ENCODE results near the gene EIF4G3.
"Not testable (repeated sequence)": the region's sequence is repeated elsewhere in the genome, so short reads cannot be mapped to it uniquely, and the experiment has no call there.

Gene EIF4G3

DNA sequence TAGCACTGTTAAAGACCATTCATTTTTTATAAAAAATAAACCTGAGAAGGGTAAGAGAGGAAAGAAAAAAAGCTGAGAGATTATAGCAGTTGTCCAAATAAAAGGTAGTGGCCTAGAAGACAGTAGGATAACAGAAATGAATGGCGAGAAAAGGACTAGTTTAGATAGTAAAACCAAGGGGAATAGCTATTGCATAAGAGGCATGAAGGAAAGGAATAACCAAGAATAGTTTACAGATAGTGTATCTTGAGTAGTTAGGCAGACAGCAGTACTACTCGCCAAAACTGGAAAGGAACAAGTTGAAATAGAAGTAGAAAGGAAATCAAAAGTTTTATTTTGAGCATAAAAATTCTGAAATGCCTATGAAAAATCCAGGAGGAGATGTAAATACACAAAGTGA is 70.5 kb downstream of the EIF4G3 start:
- DNase-seq (ENCODE audit: low spot score): no peak

DNA sequence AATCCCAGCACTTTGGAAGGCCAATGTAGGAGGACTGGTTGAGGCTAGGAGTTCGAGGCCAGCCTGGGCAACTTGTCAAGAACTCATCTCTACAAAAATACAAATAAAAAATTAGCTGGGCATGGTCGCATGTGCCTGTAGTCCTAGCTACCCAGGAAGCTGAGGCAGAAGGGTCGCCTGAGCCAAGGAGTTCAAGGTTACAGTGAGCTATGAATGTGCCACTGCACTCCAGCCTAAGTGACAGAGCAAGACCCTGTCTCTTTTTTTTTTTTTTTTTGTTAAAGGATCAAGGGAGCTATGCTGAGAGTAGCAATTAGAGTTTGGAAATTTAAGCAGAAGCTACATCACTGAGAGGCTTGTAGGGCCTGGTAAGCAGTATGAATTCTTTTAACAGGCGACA is 70.9 kb downstream of the EIF4G3 start:
- no peak for DNase-seq (ENCODE audit: low spot score)

DNA sequence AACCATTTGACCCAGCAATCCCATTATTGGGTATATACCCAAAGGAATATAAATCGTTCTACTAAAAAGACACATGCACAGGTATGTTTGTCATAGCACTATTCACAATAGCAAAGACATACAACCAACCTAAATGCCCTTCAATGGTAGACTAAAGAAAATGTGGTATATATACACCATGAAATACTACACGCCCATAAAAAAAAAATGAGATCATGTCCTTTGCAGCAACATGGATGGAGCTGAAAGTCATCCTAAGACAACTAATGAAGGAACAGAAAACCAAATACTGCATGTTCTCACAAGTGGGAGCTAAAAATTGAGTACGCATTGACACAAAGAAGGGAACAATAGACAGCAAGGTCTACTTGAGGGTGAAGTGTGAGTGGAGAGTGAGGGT is 72.0 kb downstream of the EIF4G3 start:
- no peak for DNase-seq (ENCODE audit: low spot score)

DNA sequence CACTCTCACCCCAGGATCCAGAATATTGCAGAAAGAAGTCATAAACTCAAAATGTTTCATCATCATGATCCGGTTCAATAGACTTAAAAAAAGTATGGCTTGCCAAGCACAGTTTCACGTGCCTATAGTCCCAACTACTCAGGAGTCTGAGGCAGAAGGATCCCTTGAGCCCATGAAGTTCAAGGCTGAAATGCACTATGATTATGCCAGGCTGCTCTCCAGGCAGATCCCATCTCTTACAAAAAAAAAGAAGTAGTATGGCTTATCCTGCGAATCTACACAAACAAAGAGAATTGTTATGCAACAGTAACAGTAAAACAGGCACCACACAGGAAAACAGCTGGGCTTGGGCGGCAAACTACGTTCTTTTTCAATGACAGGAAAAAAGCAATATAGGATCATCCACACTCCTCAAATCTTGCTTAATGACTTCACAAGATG is 76.2 kb downstream of the EIF4G3 start:
- no peak for DNase-seq (ENCODE audit: low spot score)

DNA sequence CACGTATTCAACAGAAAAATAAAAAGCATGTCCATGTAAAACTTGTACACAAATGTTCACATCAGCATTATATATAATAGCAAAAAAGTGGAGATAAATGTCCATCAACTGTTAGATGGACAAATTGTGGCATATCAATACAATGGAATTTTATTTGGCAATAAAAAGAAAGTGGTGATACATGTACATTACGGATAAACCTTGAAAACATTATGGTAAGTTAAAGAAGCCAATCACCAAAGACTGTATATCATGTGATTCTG is 76.9 kb downstream of the EIF4G3 start:
- DNase-seq (ENCODE audit: low spot score): no peak

DNA sequence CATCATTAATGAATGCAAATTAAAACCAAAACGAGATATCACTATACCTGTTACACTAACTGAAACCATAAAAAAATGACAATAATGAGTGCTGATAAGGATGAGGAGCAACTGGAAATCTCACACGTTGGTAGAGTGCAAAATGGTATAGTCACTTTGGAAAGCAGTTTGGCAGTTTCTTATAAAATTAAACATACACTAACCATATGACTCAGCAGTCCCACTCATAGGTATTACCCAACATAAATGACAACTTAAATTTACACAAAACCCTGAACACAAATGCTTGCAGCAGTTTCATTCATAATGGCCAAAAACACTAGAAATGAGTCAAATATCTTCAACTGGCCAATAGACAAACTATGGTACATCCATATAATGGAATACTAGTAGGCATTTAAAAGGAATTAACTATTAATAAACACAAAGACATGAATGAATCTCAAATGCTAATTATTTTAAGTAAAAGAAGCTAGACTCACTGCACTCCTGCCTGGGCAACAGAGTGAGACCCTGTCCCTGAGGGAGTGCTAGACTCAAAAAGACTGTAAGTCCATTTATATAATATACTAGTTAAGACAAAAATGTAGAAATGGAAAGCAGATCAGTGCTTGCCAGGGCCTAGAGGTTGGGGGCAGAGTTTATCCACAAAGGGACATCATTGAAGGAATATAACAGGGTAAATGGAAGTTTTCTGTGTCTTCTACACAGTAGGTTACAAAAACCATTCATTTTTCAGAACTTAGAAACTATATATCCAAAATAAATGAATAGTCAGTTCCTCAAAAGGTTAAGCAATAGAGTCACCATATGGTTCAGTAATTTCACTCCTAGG is 77.4 kb downstream of the EIF4G3 start:
- DNase-seq (ENCODE audit: low spot score): no peak

DNA sequence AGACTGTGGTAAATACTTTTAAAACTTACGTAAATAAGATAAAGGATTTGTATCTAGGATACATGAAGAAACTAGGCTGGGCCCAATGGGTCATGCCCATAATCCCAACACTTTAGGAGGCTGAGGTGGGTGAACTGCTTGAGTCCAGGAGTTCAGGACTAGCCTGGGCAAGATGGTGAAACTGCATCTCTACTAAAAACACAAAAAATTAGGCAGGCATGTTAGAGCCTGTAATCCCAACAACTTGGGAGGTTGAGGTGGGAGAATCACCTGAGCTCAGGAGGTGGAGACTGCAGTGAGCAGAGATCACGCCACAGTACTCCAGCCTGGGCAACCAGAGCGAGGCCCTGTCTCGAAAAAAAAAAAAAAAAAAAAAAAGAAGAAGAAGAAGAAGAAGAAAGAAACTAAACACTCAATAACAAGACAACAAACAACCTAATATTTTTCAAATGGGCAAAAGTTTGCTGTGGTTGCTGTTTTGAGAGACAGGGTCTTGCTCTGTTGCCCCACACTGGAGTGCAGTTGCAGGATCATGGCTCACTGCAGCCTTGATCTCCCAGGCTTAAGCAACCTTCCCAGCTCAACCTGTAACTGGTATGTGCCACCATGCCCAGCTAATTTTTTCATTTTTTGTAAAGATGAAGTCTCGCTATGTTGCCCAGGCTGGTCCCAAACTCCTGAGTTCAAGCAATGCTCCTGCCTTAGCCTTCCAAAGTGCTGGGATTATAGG is 78.3 kb downstream of the EIF4G3 start:
- DNase-seq (ENCODE audit: low spot score): no peak

DNA sequence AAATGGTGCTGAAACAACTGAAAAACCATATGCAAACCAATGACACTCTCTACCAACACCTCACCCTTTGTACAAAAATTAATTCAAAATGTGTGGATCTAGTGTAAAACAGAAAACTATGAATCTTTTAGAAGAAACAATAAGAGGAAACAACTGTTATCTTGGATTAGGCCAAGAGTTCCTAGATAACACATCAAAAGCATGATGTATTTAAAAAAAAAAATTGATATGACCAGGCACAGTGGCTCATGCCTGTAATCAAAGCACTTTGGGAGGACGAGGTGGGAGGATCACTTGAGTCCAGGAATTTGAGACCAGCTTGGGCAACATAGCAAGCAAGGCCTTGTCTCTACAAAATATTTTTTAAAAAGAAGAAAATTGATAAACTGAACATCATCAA is 79.0 kb downstream of the EIF4G3 start:
- no peak for DNase-seq (ENCODE audit: low spot score)

DNA sequence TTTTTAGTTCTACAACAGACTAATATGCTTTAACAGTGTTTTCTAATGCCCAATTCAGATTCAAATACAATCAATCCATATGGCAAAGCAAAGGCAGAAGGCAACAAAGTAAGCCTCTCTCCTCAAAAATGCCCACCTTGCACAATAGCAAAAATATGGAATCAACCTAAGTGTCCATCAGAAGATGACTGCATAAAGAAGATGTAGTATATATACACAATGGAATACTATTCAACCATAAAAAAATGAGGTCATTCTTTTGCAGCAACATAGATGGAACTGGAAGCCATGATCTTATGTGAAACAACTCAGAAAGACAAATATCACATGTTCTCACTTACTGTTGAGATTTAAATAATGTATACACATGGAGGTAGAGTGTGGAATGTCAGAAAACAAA is 80.7 kb downstream of the EIF4G3 start:
- no peak for DNase-seq (ENCODE audit: low spot score)

DNA sequence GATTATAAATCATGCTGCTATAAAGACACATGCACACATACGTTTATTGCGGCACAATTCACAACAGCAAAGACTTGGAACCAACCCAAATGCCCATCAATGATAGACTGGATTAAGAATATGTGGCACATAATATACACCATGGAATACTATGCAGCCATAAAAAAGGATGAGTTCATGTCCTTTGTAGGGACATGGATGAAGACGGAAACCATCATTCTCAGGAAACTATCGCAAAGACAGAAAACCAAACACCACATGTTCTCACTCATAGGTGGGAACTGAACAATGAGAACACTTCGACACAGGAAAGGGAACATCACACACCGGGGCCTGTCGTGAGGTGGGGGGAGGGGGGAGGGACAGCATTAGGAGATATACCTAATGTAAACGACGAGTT is 82.4 kb downstream of the EIF4G3 start:
- DNase-seq (ENCODE audit: low spot score): not testable (repeated sequence)

DNA sequence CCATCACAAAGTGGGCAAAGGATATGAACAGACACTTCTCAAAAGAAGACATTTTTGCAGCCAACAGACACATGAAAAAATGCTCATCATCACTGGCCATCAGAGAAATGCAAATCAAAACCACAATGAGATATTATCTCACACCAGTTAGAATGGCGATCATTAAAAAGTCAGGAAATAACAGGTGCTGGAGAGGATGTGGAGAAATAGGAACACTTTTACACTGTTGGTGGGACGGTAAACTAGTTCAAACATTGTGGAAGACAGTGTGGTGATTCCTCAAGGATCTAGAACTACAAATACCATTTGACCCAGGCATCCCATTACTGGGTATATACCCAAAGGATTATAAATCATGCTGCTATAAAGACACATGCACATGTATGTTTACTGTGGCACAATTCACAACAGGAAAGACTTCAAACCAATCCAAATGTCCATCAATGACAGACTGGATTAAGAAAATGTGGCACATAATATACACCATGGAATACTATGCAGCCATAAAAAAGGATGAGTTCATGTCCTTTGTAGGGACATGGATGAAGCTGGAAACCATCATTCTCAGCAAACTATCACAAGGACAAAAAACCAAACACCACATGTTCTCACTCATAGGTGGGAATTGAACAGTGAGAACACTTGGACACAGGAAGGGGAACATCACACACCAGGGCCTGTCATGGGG is 83.3 kb downstream of the EIF4G3 start:
- DNase-seq (ENCODE audit: low spot score): not testable (repeated sequence)

DNA sequence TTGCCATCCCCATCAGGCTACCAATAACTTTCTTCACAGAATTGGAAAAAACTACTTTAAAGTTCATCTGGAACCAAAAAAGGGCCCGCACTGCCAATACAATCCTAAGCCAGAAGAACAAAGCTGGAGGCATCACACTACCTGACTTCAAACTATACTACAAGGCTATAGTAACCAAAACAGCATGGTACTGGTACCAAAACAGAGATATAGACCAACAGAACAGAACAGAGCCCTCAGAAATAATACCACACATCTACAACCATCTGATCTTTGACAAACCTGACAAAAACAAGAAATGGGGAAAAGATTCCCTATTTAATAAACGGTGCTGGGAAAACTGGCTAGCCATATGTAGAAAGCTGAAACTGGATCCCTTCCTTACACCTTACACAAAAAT is 84.2 kb downstream of the EIF4G3 start:
- DNase-seq (ENCODE audit: low spot score): not testable (repeated sequence)

DNA sequence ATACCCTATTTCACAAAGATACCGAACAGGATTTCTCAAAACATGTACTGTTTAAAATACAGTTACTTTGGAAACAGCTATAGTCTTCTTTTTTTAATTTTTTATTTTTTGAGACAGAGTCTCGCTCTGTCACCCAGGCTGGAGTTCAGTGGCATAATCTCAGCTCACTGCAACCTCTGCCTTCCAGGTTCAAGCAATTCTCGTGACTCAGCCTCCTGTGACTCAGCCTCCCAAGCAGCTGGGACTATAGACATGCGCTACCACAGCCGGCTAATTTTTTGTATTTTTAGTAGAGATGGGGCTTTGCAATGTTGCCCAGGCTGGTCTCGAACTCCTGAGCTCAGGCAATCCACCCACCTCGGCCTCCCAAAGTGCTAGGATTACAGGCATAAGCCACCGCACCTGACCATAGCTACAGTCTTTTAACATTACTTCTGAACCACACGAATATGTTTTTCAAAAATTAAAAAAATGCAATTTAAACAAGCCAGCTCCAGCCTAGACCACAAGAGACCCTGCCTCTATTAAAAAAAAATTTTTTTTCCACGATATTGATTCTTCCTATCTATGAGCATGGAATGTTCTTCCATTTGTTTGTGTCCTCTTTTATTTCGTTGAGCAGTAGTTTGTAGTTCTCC is 85.5 kb downstream of the EIF4G3 start:
- not testable (repeated sequence) for DNase-seq (ENCODE audit: low spot score)

DNA sequence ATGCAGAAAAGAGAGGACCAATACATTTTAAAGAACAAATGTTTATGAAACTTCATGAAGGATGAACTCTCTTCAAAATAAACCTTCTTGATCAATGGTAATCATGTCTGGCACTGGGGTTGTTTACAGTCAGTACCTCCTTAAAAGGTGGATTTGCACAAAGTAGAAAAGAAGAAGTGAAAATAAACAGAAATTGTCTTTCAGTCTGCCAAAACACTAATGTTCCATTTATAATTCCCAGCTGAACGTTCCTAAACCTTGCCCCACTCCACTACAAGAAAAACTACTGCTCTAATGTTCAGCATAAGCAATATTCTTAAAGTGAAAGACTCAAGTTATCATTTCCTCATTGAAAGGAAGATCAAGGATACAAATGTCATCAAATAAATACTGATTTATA is 86.2 kb downstream of the EIF4G3 start:
- DNase-seq (ENCODE audit: low spot score): no peak

DNA sequence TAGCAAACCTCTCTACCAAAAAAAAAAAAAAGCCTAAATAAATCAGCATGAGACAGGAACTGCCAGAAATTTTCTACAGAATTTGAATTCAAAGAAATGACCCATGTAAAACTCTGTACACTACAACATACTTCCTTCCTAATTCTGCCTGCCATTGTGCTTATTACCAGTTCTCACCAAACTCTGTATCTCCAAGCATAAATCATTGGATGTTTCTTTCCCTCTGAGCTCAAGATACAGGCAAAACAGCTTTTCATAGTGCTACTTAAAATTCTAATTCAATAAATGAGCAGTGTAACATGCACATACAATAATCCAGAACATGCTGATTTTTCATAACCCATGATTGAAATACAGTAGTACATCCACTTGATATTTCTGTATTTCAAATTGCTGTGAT is 87.0 kb downstream of the EIF4G3 start:
- no peak for DNase-seq (ENCODE audit: low spot score)

DNA sequence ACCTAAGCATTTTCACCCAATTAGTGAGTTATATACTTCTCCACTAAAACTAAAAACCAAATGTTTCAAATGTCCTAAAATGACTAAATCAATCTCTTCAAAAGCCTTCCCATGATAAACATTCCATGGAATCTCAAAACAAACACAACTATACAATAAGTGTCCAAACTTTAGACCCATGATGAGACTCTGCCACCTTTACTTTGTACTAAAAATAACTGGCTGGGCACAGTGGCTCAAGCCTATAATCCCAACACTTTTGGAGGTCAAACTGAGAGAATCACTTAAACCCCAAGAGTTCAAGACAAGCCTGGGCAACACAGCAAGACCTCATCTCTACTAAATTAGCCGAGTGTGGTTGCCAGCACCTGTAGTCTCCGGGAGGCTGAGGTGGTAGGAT is 87.4 kb downstream of the EIF4G3 start:
- DNase-seq (ENCODE audit: low spot score): no peak

DNA sequence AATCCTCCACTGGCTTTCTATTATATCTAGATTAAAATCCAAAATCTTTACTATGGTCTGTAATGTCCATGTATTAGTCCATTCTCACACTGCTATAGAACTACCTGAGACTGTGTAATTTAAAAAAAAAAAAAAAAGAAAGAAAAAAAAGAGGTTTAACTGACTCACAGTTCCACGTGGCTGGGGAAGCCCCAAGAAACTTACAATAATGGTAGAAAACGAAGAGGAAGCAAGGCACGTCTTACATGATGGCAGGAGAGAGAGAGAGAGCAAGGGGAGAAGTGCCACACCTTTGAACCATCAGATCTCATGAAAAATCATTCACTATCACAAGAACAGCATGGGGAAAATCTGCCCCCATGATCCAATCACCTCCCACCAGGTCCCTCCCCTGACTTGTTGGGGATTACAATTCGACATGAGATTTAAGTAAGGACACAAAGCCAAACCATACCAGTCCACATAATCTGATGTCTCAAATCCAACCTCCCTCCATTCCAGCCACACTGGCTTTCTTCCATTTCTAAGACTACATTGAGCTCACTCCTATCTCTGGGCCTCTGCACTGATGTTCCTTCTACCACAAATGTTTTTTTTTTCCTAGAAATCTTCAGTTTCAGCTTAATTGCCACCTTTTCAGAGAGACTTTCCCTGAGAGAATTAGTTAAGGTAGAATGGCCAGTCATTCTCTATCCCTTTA is 92.4 kb downstream of the EIF4G3 start:
- no peak for DNase-seq (ENCODE audit: low spot score)

DNA sequence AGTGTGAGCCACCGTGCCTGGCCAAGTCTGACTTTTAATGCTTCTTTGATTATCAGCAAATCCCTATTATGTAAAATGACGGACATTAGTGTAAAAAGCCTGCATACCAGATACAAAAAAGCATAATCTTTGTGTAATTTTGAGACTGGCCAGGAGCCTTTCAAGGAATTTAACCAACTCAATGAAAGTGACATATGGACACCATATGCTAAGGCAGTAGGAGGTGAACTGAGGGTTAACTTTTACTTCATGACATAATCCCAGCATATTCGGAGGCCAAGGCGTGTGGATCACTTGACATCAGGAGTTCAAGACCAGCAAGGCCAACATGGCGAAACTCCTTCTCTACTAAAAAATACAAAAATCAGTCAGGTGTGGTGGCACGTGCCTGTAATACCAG is 94.6 kb downstream of the EIF4G3 start:
- DNase-seq (ENCODE audit: low spot score): no peak

DNA sequence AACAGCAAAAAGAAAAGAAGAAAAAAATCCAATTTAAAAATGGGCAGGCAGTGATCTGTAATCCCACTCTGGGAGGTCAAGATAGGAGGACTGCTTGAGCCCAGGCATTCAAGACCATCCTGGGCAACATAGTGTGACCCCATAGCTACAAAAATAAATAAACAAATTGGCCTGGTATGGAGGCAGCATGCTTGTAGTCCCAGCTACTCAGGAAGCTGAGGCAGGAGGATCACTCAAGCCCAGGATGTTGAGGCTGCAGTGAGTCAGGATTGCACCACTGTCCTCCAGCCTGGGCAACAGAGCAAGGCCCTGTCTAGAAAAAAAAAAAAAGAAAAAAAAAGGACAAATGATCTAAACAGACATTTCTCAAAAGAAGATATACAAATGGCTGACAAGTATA is 99.6 kb downstream of the EIF4G3 start:
- DNase-seq (ENCODE audit: low spot score): no peak

DNA sequence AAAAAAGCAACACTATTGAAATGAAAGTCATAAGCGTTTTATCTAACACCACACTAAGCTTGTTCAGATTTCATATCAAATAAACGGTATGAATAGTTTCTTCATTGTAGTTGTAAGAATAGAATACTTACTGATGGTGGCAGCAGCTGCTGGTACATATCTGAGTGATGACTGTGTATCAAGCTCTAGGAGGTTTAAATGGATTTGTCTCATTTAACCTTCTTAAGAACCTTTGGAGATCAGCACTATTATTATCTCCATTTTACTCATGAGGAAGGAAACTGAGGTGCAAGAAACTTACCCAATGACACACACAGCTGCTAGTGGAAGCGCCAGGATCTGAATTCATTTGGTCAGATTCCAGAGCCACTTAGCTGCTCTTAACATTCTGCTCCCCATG is 104.0 kb downstream of the EIF4G3 start:
- DNase-seq (ENCODE audit: low spot score): peak; percentile 55

DNA sequence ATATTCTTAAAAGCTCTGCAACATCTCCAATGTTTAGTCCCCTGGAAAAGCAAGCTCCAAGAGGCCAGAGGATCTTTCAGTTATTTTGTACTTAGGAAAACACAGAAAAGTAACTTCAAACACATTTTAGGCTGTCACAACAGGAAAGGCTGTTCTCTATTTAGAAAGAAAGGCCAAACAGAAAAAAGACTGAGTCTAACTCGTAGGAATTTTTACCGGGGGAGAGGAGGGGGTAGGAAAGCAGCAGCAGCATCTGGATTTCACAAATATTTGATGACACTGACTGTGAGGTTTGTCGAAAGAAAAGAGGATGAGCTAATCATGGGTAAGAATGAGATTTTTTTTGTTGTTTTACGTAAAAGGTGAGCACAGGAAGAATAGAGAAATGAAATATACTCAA is 107.1 kb downstream of the EIF4G3 start:
- DNase-seq (ENCODE audit: low spot score): no peak

DNA sequence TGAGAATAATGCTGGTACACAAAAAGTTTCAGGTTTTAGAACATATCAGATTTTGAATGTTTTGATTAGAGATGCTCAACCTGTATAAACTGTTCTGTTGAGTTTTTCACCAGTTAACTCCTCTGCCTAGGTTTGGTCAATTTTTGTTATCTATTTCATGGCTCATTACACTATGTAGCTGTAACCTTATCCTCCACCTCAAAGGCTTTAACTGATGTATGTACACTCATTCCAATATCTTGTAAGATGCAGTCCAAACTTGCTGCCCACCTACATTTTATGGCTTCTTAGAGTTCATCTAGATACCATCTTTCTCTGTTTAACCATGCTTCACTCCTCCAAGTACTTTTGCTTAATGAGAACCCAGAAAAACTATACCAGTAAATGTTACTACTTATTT is 107.8 kb downstream of the EIF4G3 start:
- no peak for DNase-seq (ENCODE audit: low spot score)
